ENCODE results near the gene TMCO6.

The TMCO6 gene

DNA sequence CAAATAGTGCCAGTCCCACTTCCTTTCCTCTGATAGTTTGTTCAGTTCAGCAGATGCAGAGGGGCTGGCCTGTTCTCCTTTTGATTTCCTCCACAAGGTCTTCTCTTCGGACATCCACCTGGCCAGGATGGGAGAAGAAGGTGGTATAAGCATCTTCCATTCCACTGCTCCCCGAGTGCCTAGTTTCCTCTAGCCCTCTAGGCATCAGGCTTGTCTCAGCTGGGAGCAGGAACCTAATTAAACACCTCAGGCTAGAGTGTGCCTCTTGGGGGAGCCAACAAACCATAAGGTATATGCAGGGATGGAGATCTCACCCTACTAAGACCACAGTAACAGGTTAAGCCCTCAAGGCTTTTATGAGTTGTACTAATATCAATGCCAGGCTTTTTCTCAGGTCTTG lies 35.0 kb downstream of the TMCO6 start:
- no peak for DNase-seq

DNA sequence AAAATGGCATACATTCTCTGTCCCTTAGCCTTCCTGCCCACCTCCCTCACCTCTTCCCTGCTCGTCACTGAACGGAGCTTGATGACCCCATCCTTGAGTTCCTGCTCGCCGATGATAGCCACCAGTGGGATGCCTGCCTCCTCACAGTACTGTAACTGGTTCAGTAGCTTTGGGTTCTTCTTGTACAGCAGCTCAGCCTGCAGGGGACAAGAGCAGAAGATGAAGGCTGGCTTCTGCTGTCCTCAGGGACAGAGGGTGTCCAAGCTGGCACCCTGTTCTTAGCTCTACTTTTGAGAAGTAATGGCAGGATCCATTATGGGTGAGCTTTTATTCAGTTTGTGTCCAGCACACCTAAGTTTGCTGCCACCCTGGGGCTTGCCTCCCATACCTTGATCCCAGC lies 35.4 kb downstream of the TMCO6 start:
- no peak for DNase-seq

DNA sequence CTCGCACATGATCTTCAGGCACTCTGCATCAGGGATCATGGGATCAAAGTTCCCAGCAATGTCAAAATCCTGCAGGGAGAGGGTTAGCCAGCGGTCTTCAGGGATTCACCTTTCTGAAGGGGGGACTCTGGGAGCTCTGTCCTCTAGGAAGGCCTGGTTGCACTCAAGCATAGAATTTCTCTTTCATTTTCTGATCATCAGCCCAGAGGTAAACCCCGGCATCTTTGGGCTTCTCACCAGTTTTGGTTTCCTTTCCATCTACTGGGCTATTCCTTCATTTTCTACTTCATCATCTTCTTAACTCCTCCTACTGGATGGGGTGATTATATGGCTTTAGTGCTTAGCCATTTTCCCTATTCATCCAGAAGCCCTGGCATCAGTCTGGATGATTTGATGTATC lies 38.7 kb downstream of the TMCO6 start:
- no peak for DNase-seq

DNA sequence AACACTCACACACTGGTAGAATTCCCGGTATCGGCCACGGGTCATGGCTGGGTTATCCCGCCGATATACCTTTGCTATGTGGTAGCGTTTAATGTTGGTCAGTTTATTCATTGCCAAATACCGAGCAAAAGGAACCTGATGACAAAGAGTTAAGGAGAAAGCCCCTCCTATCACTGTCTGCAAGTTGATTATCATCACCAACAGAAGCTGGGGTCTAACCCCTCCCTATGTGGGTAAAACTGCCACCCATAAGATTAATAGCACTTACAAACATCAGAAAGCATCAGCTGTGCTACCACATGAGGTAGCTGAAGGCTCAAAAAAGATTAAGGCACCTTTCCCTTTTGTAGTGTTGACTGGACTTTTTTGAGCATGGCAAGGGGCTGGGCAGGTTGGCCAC lies 39.7 kb downstream of the TMCO6 start:
- no peak for DNase-seq

DNA sequence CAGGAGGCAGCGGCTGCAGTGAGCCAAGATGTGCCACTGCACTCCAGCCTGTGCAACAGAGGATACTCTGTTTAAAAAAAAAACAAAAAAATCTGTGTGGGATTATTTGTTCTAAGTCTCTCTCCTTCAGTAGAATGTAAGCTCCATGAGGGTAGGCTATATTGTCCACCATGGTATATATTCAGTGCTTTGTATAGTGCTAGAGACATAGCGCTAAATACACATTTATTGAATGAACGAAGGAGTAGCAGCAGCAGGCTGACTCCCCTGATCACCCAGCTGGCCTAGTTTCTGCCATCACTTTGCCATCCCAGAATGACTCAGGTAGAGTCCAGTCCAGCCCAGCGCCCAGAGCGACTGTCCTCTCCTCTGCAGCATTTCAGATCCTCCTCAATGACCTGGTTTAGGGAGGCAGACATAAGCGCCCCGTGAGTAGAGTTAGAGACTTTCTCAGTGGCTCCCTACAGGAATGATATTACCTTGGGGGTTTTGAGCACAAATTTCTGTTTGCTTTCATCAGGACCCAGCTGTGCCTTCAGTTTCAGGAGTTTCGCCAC lies 51.2 kb downstream of the TMCO6 start:
- DNase-seq, result no peak

DNA sequence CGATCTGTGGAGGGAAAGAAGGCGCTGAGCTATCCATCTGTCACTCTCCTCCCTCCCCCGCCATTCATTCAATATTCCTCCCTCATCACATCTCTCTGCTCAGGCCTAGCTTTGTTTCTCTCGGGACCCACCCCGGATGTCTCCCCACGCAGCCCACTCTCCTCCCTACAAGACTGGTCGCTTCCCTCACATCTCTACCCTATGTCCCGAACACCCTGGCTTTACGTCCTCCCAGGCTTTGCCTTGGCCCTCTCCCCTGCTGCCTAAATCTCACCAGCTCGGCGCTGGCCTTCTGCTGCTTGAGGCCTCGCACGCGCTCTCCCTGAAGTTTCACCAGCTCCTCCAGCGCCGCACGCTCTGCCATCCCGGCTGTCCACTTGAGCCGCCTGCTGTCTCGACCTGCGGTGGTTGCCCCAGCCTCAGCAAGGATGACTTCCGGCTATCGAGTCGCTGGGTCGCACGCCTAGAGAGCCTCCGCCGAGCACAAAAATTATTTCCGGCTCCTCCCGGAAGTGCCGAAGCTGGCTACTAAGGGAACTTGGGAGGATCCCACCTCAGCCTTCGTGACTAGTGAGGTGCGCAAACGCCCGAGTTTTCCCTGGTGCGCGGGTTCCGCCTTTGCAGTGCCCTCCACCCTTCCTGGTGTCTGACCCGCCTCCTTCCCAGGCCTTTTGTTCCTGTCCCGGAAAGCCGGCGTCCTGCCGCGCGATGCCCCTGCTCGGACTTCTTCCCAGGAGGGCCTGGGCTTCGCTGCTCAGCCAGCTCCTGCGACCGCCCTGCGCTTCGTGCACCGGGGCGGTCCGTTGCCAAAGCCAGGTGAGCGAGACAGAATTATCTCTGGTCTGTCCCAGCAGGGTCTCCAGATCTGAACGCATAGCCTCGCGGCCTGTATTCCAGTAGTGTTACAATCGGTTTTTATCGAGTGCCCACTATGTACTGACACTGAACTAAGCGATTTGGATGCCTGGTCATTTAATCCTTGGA lies 52.0 kb downstream of the TMCO6 start, which contains the start of the genes HARS1 and HARS2:
HARS1 (minus strand) TSS at position 430 of the 984 bp plus-strand sequence; CDS start at position 364, 66 bp downstream.
HARS2 (plus strand) TSS at position 515 of the 984 bp plus-strand sequence; CDS start at position 709, 194 bp downstream.
- DNase-seq, result peak; percentile 92

DNA sequence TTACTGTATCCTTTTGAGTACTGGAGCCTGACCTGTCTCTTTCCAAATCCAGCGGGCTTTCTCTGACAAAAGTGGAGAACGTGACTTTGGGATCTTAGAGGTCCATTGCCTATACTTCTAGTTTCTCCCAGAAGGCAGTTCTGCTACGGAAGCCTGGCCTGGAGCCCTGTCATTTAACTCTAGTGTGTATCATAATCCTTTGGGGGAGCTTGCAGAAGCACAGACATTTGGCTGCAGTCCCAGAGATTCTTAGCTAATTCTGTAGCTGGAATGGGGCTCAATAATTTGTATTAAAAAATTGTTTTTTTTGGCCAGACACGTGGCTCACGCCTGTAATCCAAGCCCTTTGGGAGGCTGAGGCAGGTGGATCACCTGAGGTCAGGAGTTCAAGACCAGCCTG lies 55.0 kb downstream of the TMCO6 start:
- DNase-seq, result no peak

Data from kidney glomerular epithelial cell (primary cell).